Endodermal cell (in vitro differentiated cells): ENCODE data around the gene GALNT14. TPM values are rescaled to one million over a fixed set of nuclear protein-coding genes. Genes with fewer than 3 reads are reported as not detected.

Experiments
- DNase-seq: peaks from one replicate; pipeline ENCODE4 v3.0.0-alpha.2; 2017
- H3K27ac ChIP-seq: 2 replicates; pipeline ENCODE4 v1.5.1; 2013; ENCODE audit warnings: mild to moderate bottlenecking, low read depth, low read length, moderate library complexity
- H3K27me3 ChIP-seq: 2 replicates; pipeline ENCODE4 v1.6.1; 2013; ENCODE audit warnings: mild to moderate bottlenecking, low read length, moderate library complexity; ENCODE audit not compliant: insufficient read depth, control insufficient read depth, poor library complexity, severe bottlenecking
- H3K36me3 ChIP-seq: 2 replicates; pipeline ENCODE4 v1.7.0; 2013; ENCODE audit warnings: mild to moderate bottlenecking, low read length, moderate library complexity; ENCODE audit not compliant: control insufficient read depth, insufficient read depth
- H3K4me1 ChIP-seq: one replicate; pipeline ENCODE4 v1.7.0; 2013; ENCODE audit warnings: low read length; ENCODE audit not compliant: control insufficient read depth, insufficient read depth
- H3K4me3 ChIP-seq: 2 replicates; pipeline ENCODE4 v1.5.1; 2013; ENCODE audit warnings: mild to moderate bottlenecking, low read length, moderate library complexity
- H3K9ac ChIP-seq: 2 replicates; pipeline ENCODE4 v1.6.1; 2013; ENCODE audit warnings: mild to moderate bottlenecking, low read length, moderate library complexity; ENCODE audit not compliant: poor library complexity, severe bottlenecking; ENCODE audit errors: extremely low read depth
- H3K9me3 ChIP-seq: 2 replicates; pipeline ENCODE4 v1.6.1; 2013; ENCODE audit warnings: mild to moderate bottlenecking, low read length, moderate library complexity; ENCODE audit not compliant: control insufficient read depth
- H3K27ac Mint-ChIP-seq: 2 replicates; pipeline ENCODE4 v1.8.0; 2020; ENCODE audit warnings: mixed read lengths
- H3K27me3 Mint-ChIP-seq: 2 replicates; pipeline ENCODE4 v1.8.0; 2021; ENCODE audit warnings: mild to moderate bottlenecking, mixed read lengths; ENCODE audit not compliant: insufficient read depth
- H3K36me3 Mint-ChIP-seq: 2 replicates; pipeline ENCODE4 v1.8.0; 2020; ENCODE audit warnings: low read depth, mixed read lengths
- H3K4me1 Mint-ChIP-seq: 2 replicates; pipeline ENCODE4 v1.8.0; 2020; ENCODE audit warnings: mixed read lengths
- H3K4me3 Mint-ChIP-seq: 2 replicates; pipeline ENCODE4 v1.8.0; 2020; ENCODE audit warnings: mild to moderate bottlenecking, moderate library complexity, mixed read lengths
- H3K9me3 Mint-ChIP-seq: 2 replicates; pipeline ENCODE4 v1.8.0; 2020; ENCODE audit warnings: mild to moderate bottlenecking, mixed read lengths
- WGBS, 2 experiments: methylation state at CpG; one replicate each; pipeline versions ENCODE4 v1.1.5 to v1.1.7; 2013; ENCODE audit warnings: missing lambda C conversion rate in 2 of 2, mixed read lengths in 1 of 2; ENCODE audit not compliant: insufficient coverage in 1 of 2, insufficient read length in 1 of 2; 5-methylcytosine and 5-hydroxymethylcytosine counted together
- total RNA-seq, 2 donors: library from RNA; stranded (reverse); fragmentation: NEBNext Ultra II Directional in 1 of 2; extraction: Animal tissue kit (Norgen Biotek cat#: 25700) in 1 of 2; gene quantifications; 2 replicates in 1 of 2; 3 replicates in 1 of 2; pipeline ENCODE4 v1.2.1, GENCODE V29; 2021
- TF ChIP-seq, protein P1 (sequence below): fragments of 200-600 bp; sonication (generic); conservative IDR thresholded peaks from 2 replicates; pipeline ENCODE4 v1.5.0; 2021; ENCODE audit warnings: antibody characterized with exemption, mild to moderate bottlenecking

The GALNT14 gene
- total RNA-seq, 2 donors from 2014 or later, result 1.4 TPM

DNA sequence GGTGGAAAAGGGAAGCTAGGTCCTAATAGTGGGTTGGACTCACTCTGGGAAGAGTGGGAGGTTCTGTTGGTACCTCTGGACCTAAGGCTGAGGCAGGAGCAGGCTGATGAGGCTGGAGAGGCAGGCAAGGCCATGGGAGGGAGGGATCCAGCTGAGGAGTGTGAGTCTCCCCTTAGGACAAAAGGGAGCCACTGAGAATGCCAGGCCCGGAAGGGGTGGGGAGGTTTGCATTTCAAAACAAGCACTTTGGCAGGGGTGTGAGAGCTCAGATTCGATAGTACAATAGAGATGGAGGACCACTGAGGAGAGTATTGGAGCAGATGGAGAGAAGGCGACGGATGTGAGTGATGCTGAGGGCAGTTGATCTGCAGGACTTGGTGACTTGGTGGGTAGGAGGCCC lies 198.9 kb downstream of the GALNT14 start:
- TF ChIP-seq, protein P1, sequence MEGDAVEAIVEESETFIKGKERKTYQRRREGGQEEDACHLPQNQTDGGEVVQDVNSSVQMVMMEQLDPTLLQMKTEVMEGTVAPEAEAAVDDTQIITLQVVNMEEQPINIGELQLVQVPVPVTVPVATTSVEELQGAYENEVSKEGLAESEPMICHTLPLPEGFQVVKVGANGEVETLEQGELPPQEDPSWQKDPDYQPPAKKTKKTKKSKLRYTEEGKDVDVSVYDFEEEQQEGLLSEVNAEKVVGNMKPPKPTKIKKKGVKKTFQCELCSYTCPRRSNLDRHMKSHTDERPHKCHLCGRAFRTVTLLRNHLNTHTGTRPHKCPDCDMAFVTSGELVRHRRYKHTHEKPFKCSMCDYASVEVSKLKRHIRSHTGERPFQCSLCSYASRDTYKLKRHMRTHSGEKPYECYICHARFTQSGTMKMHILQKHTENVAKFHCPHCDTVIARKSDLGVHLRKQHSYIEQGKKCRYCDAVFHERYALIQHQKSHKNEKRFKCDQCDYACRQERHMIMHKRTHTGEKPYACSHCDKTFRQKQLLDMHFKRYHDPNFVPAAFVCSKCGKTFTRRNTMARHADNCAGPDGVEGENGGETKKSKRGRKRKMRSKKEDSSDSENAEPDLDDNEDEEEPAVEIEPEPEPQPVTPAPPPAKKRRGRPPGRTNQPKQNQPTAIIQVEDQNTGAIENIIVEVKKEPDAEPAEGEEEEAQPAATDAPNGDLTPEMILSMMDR, result no peak
- H3K4me1 Mint-ChIP-seq, result peaks cover 8% of the 10 kb centered on the region
- H3K27ac ChIP-seq, result no peak overlapping the region
- H3K4me1 ChIP-seq, result no peaks in the 10 kb centered on the region
- H3K9me3 Mint-ChIP-seq, result no peaks in the 10 kb centered on the region
- H3K27me3 Mint-ChIP-seq, result peaks cover 7% of the 10 kb centered on the region
- no peak overlapping the region for H3K4me3 ChIP-seq
- H3K36me3 Mint-ChIP-seq, result no peaks in the 10 kb centered on the region
- no peaks in the 10 kb centered on the region for H3K27me3 ChIP-seq
- H3K36me3 ChIP-seq, result no peaks in the 10 kb centered on the region
- DNase-seq, result no peak
- H3K27ac Mint-ChIP-seq, result no peak overlapping the region
- H3K9me3 ChIP-seq, result no peaks in the 10 kb centered on the region
- no peak overlapping the region for H3K4me3 Mint-ChIP-seq
- H3K9ac ChIP-seq, result no peak overlapping the region
- WGBS, 2 experiments, result 55 to 83% methylated on average over 4 of the region's 4 CpGs

DNA sequence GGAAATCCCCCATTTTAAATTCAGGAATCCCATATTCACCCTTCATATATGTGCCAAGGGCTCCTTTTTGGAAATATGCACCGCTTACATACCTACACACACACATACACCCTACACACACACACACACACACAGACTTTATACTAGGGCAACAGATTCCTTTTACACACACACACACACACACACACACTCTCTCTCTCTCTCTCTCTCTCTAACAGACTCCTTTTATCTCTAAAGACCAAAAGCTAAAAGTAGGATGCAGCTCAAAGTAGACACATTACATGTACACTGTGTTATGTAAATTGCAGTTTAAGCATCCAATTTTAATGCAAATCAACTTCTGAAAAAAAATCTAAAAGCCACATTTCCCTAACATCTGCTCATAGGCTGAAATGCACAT lies 200.0 kb downstream of the GALNT14 start:
- Histone ChIP-seq H3K27ac (no peak overlapping the region), H3K9ac (no peak overlapping the region), H3K9me3 (no peaks in the 10 kb centered on the region), H3K36me3 (no peaks in the 10 kb centered on the region), H3K27me3 (no peaks in the 10 kb centered on the region), H3K4me1 (no peaks in the 10 kb centered on the region), H3K4me3 (no peak overlapping the region)
- Mint-ChIP-seq H3K4me1 (peaks cover 8% of the 10 kb centered on the region), H3K36me3 (no peaks in the 10 kb centered on the region), H3K27me3 (peaks cover 7% of the 10 kb centered on the region), H3K4me3 (no peak overlapping the region), H3K27ac (no peak overlapping the region), H3K9me3 (no peaks in the 10 kb centered on the region)
- no peak for DNase-seq
- TF ChIP-seq, protein P1, result no peak
- 94% methylated on average over 1 of the region's 1 CpG; no CpG with 5 or more reads in 1 of the 2 experiments for WGBS, 2 experiments

DNA sequence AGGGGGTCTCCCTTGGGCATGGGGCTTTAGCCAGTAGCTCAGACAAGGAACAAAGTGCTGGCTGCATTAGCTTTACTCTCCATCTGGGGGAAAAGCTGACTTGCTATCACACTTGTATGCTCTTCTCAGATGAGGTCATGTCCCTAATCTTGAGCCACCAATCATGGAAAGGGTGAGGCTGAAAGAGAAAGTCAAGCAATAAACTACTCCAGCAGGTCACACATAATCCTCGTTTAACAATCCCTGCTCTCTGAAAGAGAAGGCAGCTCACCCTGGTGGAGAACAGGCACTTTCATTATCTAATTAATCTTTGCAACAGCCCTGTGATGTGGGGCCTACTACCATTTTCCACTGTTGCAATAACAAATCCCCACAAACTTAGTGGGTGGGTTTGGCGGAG lies 201.3 kb downstream of the GALNT14 start:
- H3K4me1 Mint-ChIP-seq, result peaks cover 8% of the 10 kb centered on the region
- no peaks in the 10 kb centered on the region for H3K9me3 ChIP-seq
- peaks cover 7% of the 10 kb centered on the region for H3K27me3 Mint-ChIP-seq
- no peak overlapping the region for H3K9ac ChIP-seq
- H3K4me3 Mint-ChIP-seq, result no peak overlapping the region
- no peaks in the 10 kb centered on the region for H3K36me3 ChIP-seq
- H3K9me3 Mint-ChIP-seq, result no peaks in the 10 kb centered on the region
- H3K27ac ChIP-seq, result no peak overlapping the region
- no peaks in the 10 kb centered on the region for H3K27me3 ChIP-seq
- H3K27ac Mint-ChIP-seq, result no peak overlapping the region
- no peak overlapping the region for H3K4me3 ChIP-seq
- TF ChIP-seq, protein P1, result peak; percentile 40
- 40 to 83% methylated on average over 1 to 2 of the region's 2 CpGs for WGBS, 2 experiments
- peak; percentile 59 for DNase-seq
- no peaks in the 10 kb centered on the region for H3K36me3 Mint-ChIP-seq
- no peaks in the 10 kb centered on the region for H3K4me1 ChIP-seq
